Gastroesophageal sphincter (tissue), 3 donors: ENCODE data around the gene ZNF318.

ENCODE experiments used
- CTCF ChIP-seq, 4 experiments: fragments of 200-600 bp in 2 of 4; fragments of 450-650 bp in 2 of 4; sonication (generic) in 1 of 4; IDR thresholded peaks; one replicate each; pipeline ENCODE4 v1.5.1; 2017 to 2019; ENCODE audit warnings: antibody characterized with exemption in 4 of 4, mild to moderate bottlenecking in 2 of 4, moderate library complexity in 2 of 4
- EP300 ChIP-seq: sonication (generic); formaldehyde crosslinking; IDR thresholded peaks from one replicate; pipeline ENCODE4 v1.6.1; 2017; ENCODE audit warnings: antibody characterized with exemption, mild to moderate bottlenecking
- POLR2A ChIP-seq, 2 donors: fragments of 450-650 bp; IDR thresholded peaks; one replicate each; pipeline ENCODE4 v1.6.1; 2017; ENCODE audit warnings: antibody characterized with exemption in 2 of 2, mild to moderate bottlenecking in 2 of 2, moderate library complexity in 1 of 2
- POLR2AphosphoS5 ChIP-seq: sonication (generic); formaldehyde crosslinking; IDR thresholded peaks from one replicate; pipeline ENCODE4 v1.6.1; 2017; ENCODE audit warnings: antibody characterized with exemption

GRCh38 chr6:43310134-43310533 is 59.3 kb downstream of the ZNF318 start:
- no peak for TF ChIP-seq CTCF (IDR thresholded peaks at IDR 0.05)
- TF ChIP-seq POLR2AphosphoS5: no peak
- TF ChIP-seq POLR2A (IDR thresholded peaks at IDR 0.05): no peak
- TF ChIP-seq EP300: no peak
